ENCODE data around the gene ADAP1. TPM values are rescaled to one million over a fixed set of nuclear protein-coding genes. Genes with fewer than 3 reads are reported as not detected.
"Not testable (repeated sequence)": the region's sequence is repeated elsewhere in the genome, so short reads cannot be mapped to it uniquely, and the experiment has no call there.

The ADAP1 gene
- total RNA-seq, 1 donor from 2014 or later = 5.1 TPM

- DNase-seq (ENCODE audit: extremely low read depth, low read depth, low spot score) = no peak
Observed at GRCh38 chr7:924541-925231, 29.8 kb downstream of the ADAP1 start.

GRCh38 chr7:924042-924441, 30.4 kb downstream of the ADAP1 start:
- DNase-seq (ENCODE audit: extremely low read depth, low read depth, low spot score) = not testable (repeated sequence)

- DNase-seq (ENCODE audit: extremely low read depth, low read depth, low spot score) = no peak
Observed at GRCh38 chr7:923108-924041, 31.1 kb downstream of the ADAP1 start.

DNA sequence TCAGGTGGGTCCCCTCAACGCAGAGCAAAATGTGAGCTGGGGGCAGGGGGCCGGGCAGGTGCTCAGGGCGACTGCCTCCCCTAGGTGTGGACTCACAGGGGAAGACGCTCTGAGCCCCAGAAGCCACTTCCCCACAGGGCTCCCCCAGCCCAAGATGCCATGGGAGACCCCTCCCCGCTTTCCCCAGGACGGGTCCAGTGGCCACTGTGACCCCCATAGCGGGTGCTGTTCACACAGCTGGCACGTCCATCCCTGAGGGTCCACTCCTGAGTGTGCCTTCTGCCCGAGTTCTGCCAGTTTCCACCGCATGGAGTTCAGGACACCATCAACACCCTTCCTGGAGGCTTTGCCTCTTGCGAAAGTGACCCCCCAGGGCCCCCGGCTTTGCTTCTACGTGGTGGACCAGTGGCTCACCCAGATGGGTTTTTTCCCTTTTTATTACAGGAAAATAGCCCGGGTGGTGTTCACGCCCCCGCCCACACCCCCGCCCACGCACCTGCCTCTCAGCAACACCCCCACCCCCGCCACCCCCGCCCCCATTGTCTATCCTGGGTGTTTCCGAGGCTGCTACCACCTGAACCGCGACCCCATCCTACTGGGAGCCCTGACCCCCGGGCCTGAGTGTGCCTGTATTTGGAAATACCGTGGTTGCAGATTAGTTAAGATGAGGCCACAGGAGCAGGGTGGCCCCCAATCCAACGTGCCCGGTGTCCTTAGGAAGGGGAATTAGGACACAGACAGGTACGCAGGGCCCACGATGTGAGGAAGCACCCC, 32.0 kb downstream of the ADAP1 start:
- DNase-seq (ENCODE audit: extremely low read depth, low read depth, low spot score) = no peak

- DNase-seq (ENCODE audit: extremely low read depth, low read depth, low spot score) = no peak
Observed at GRCh38 chr7:921581-922333, 32.7 kb downstream of the ADAP1 start.

DNA sequence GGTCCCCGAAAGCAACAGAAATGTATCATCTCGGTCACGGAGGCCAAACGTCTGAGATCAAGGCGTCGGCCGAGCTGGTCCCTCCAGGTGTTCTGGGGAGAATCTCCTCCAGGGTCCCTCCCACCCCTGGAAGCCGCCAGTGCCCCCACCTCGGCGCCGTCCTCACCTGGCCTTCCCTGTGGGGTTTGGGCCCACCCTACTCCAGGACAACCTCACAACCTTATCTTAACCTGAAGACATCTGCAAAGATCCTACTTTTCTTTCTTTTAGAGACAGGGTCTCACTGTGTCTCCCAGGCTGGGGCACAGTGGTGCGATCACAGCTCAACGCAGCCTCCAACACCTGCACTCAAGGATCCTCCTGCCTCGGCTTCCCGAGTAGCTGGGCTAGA, 33.4 kb downstream of the ADAP1 start:
- no peak for DNase-seq (ENCODE audit: extremely low read depth, low read depth, low spot score)

- DNase-seq (ENCODE audit: extremely low read depth, low read depth, low spot score) = no peak
Observed at GRCh38 chr7:920351-921070, 34.0 kb downstream of the ADAP1 start.

DNA sequence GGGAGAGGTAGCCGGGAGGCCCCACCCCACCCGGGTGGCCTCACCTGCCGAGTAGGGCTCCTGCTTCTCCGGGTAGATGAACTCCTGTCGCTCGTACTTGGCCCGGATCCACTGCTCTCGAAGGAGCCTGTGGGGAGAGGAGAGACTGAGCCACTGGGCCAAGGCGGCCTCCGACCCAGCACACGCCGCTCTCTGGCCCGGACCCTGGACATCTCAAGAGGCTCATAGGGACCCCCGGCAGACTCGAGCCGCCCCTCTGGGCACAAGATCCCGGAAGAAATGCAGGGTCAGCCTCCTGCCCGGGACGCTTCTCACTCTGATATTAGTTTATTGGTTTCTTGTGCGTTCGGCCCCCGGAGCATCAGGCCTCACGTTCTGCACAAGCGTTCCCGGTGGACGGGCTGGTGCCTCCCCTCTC, 34.5 kb downstream of the ADAP1 start:
- DNase-seq (ENCODE audit: extremely low read depth, low read depth, low spot score) = no peak

DNA sequence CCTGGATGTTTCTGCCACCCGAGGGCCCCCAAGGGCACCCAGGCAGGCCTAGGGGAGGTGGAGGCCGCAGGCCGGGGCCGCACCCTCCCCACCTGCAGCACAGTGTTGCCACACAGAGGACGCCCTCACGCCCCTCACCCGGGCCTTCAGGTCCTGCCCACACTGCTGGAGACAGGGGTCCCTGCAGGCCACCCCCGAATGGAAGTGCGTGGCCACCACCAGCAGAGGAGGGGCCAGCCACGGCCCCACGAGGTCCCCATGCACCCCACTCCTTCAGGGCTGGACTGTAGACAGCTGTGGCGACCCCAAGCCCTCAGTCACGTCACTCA, 35.4 kb downstream of the ADAP1 start:
- DNase-seq (ENCODE audit: extremely low read depth, low read depth, low spot score) = no peak

GRCh38 chr7:918441-919113, 35.9 kb downstream of the ADAP1 start:
- DNase-seq (ENCODE audit: extremely low read depth, low read depth, low spot score) = no peak

DNA sequence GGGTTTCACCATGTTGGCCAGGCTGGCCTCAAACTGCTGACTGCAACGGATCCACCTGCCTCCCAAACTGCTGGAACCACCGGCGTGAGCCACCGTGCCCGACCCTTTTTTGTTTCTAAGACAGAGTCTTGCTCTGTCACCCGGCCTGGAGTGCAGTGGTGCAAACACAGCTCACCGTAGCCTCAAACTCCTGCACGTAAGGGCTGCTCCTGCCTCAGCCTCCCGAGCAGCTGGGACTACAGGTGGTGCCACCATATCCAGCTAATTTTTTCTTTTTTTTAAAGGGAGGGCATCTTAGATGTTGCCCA, 36.4 kb downstream of the ADAP1 start:
- no peak for DNase-seq (ENCODE audit: extremely low read depth, low read depth, low spot score)

GRCh38 chr7:917255-918117, 37.0 kb downstream of the ADAP1 start:
- DNase-seq (ENCODE audit: extremely low read depth, low read depth, low spot score) = no peak

DNA sequence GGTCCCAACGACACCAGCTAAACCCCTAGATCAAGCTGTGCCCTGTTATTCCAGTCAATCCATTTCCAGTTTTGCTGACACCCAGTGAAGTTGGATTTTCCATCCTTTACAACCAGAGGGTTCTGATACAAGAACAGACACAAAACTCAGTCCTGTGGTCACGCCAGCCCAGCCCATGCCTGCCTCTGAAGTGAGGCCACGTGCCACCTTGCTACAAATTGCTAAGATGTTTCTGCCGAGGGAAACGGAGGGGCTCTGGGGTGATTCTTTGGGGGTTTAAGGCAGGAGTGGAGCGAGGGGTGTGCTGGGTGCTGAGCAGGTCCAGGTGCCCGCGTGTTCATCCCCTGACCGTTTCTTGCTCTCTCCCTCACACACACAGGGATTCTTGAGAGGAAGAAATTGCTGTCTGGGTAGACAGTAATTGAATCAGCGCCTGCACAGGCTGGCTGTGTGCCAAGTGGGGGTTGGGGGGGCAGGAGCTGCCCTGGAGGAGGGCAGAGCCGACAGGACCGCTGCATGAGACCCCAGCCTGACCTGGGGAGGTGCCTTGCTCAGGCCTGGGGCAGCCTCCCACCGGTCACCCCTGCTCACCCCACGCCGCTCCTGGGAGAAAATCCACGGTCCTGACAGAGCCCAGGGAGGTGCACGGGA, 38.1 kb downstream of the ADAP1 start:
- DNase-seq (ENCODE audit: extremely low read depth, low read depth, low spot score) = no peak

- no peak for DNase-seq (ENCODE audit: extremely low read depth, low read depth, low spot score)
Observed at GRCh38 chr7:915291-916218, 38.9 kb downstream of the ADAP1 start.

GRCh38 chr7:914521-915194, 39.8 kb downstream of the ADAP1 start:
- no peak for DNase-seq (ENCODE audit: extremely low read depth, low read depth, low spot score)

DNA sequence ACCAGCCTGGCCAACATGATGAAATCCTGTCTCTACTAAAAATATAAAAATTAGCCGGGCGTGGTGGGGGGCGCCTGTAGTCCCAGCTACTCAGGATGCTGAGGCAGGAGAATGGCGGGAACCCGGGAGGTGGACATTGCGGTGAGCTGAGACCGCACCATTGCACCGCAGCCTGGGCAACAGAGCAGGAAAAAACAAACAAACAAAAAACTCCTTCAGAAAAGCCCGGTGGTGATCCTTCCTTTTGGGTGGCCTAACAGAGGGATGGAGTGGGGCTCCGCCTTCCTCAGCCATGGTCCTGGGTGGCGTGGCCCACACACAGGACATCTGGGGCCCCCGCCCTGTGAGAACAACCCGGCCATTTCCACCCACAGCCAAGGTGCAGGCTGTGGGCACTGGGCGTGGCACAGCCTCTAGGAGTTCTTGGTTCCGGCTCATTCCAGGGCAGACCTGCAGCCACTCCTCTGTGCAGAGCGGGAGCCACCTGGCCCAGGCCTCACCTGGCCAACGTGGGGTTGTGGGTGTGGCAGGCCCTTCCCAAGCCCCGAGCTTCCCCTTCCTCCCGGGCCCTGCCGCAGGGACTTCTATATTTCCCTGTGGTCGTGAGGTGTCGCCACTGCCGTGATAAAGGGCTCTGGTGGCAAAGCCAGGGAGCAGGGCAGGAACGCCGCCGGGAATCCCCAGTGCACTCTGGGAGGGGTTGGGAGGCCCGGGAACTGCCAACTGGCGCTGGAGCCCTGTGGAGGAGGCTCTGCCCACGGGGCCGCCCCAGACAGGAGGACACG, 40.6 kb downstream of the ADAP1 start:
- DNase-seq (ENCODE audit: extremely low read depth, low read depth, low spot score) = no peak

All from glomerular endothelial cell (primary cell).